Measurements from ENCODE around the gene CREBRF. TPM values are rescaled to one million over a fixed set of nuclear protein-coding genes. Genes with fewer than 3 reads are reported as not detected.

Gene CREBRF
- total and polyA plus RNA-seq, 2 donors (not counting 3 experiments of a cell fraction or from before 2014, with no cell fraction given): 2.7 to 8.8 TPM

GRCh38 chr5:173025651-173026050, 30.5 kb upstream of the CREBRF start:
- DNase-seq (ENCODE audit: low read depth, low spot score) (no peak), FAIRE-seq (no peak)
- no peak overlapping the region for H3K4me2 ChIP-seq (ENCODE audit: insufficient read depth, low read length)
- no peak overlapping the region for H3K27ac ChIP-seq (ENCODE audit: insufficient read depth, low read depth, low read length)
- TF ChIP-seq MYC (IDR thresholded peaks at IDR 0.05; ENCODE audit: low read depth, low read length): no peak
- no peak for TF ChIP-seq JUN (IDR thresholded peaks at IDR 0.05; ENCODE audit: borderline replicate concordance, insufficient read depth, insufficient read length, low read depth)
- TF ChIP-seq POLR2A (IDR thresholded peaks at IDR 0.05; ENCODE audit: low read depth, low read length): no peak
- no peak for TF ChIP-seq POLR2AphosphoS5 (IDR thresholded peaks at IDR 0.05; ENCODE audit: insufficient read depth, low read depth, low read length)
- TF ChIP-seq MAX (IDR thresholded peaks at IDR 0.05; ENCODE audit: insufficient read depth, insufficient read length): no peak
- TF ChIP-seq EZH2 (IDR thresholded peaks at IDR 0.05; ENCODE audit: borderline replicate concordance, low read depth, low read length, severe bottlenecking): no peak
- no peak for TF ChIP-seq GATA2 (IDR thresholded peaks at IDR 0.05; ENCODE audit: insufficient read depth, insufficient read length, low read depth, low read length)
- BruUV-seq (replicated peaks): no TSS peak
- H3K9me1 ChIP-seq (replicated peaks; ENCODE audit: control insufficient read depth, extremely low read depth, insufficient read depth, low read length): no peaks in the 10 kb centered on the region
- no peaks in the 10 kb centered on the region for H3K27me3 ChIP-seq (ENCODE audit: control insufficient read depth in 2 of 2, insufficient read depth in 2 of 2, low read length in 2 of 2)
- POLR2A ChIA-PET: no interaction called here
- intact Hi-C loops (cut with micrococcal nuclease) (no loop called here), dilution Hi-C loops (cut with MboI; ENCODE audit: extremely low pct_ligation_motif_present, low sequenced_read_pairs) (no loop called here)
- no peak overlapping the region for H3K9ac ChIP-seq (replicated peaks; ENCODE audit: extremely low read depth, insufficient read depth, low read length)
- peaks cover 26% of the 10 kb centered on the region for H3K4me1 ChIP-seq (ENCODE audit: control insufficient read depth, extremely low read depth, insufficient read depth, low read length)
- H3K36me3 ChIP-seq (ENCODE audit: control insufficient read depth in 2 of 2, extremely low read depth in 1 of 2, insufficient read depth in 2 of 2, low read length in 2 of 2): peaks cover 0 to 3% of the 10 kb centered on the region in 2 experiments
- no peak overlapping the region for H2AFZ ChIP-seq (ENCODE audit: low read depth, low read length)
- no peak overlapping the region for H3K4me3 ChIP-seq (replicated peaks in 1 of 3; ENCODE audit: insufficient read depth in 1 of 3, low read depth in 1 of 3, low read length in 3 of 3)
- CTCF ChIA-PET: interaction anchor here (0.7 to 0.9 kb wide), 3 partner anchors 9 to 15 kb away, joined by 3 to 4 read pairs (median 4); no protein-coding TSS in a partner anchor
- no peaks in the 10 kb centered on the region for H3K9me3 ChIP-seq (replicated peaks; ENCODE audit: control insufficient read depth, insufficient read depth, low read length)
- H4K20me1 ChIP-seq (replicated peaks; ENCODE audit: control insufficient read depth, extremely low read depth, insufficient read depth, low read length): no peaks in the 10 kb centered on the region
- H3K79me2 ChIP-seq (ENCODE audit: control insufficient read depth, insufficient read depth, low read length): peaks cover 25% of the 10 kb centered on the region

GRCh38 chr5:173027905-173028304, 28.2 kb upstream of the CREBRF start:
- CTCF ChIA-PET: no interaction called here
- H3K27ac ChIP-seq (ENCODE audit: insufficient read depth, low read depth, low read length): no peak overlapping the region
- H3K79me2 ChIP-seq (ENCODE audit: control insufficient read depth, insufficient read depth, low read length): peaks cover 26% of the 10 kb centered on the region
- TF ChIP-seq POLR2A (IDR thresholded peaks at IDR 0.05; ENCODE audit: low read depth, low read length) (no peak), JUN (IDR thresholded peaks at IDR 0.05; ENCODE audit: borderline replicate concordance, insufficient read depth, insufficient read length, low read depth) (no peak), EZH2 (IDR thresholded peaks at IDR 0.05; ENCODE audit: borderline replicate concordance, low read depth, low read length, severe bottlenecking) (no peak), MYC (IDR thresholded peaks at IDR 0.05; ENCODE audit: low read depth, low read length) (no peak), CTCF (IDR thresholded peaks at IDR 0.05; ENCODE audit: extremely low read depth in 1 of 2, insufficient read depth in 1 of 2, low read depth in 1 of 2, low read length in 2 of 2) (no peak), POLR2AphosphoS5 (IDR thresholded peaks at IDR 0.05; ENCODE audit: insufficient read depth, low read depth, low read length) (no peak)
- no peaks in the 10 kb centered on the region for H4K20me1 ChIP-seq (replicated peaks; ENCODE audit: control insufficient read depth, extremely low read depth, insufficient read depth, low read length)
- no peak overlapping the region for H3K4me2 ChIP-seq (ENCODE audit: insufficient read depth, low read length)
- dilution Hi-C loops (cut with MboI; ENCODE audit: extremely low pct_ligation_motif_present, low sequenced_read_pairs): no loop called here
- POLR2A ChIA-PET: no interaction called here
- H3K9ac ChIP-seq (replicated peaks; ENCODE audit: extremely low read depth, insufficient read depth, low read length): no peak overlapping the region
- intact Hi-C loops (cut with micrococcal nuclease): loop anchor here (2.0 kb wide), 1 partner anchor 29 kb away; the partner anchor contains the start of gene CREBRF
- H3K36me3 ChIP-seq (ENCODE audit: control insufficient read depth in 2 of 2, extremely low read depth in 1 of 2, insufficient read depth in 2 of 2, low read length in 2 of 2): peaks cover 0 to under 1% of the 10 kb centered on the region in 2 experiments
- no peak overlapping the region for H2AFZ ChIP-seq (ENCODE audit: low read depth, low read length)
- no peak overlapping the region for H3K4me3 ChIP-seq (replicated peaks in 1 of 3; ENCODE audit: insufficient read depth in 1 of 3, low read depth in 1 of 3, low read length in 3 of 3)
- DNase-seq (ENCODE audit: low read depth, low spot score): no peak
- peaks cover 26% of the 10 kb centered on the region for H3K4me1 ChIP-seq (ENCODE audit: control insufficient read depth, extremely low read depth, insufficient read depth, low read length)
- FAIRE-seq: peak; percentile 42
- no peaks in the 10 kb centered on the region for H3K9me1 ChIP-seq (replicated peaks; ENCODE audit: control insufficient read depth, extremely low read depth, insufficient read depth, low read length)
- BruUV-seq (replicated peaks): no TSS peak
- H3K9me3 ChIP-seq (replicated peaks; ENCODE audit: control insufficient read depth, insufficient read depth, low read length): no peaks in the 10 kb centered on the region
- no peaks in the 10 kb centered on the region for H3K27me3 ChIP-seq (ENCODE audit: control insufficient read depth in 2 of 2, insufficient read depth in 2 of 2, low read length in 2 of 2)
